Activated naive CD8-positive, alpha-beta T cell treated with anti-CD3 and anti-CD28 coated beads for 36 hours (primary cell): Measurements from ENCODE around the gene TRIM54. TPM values are rescaled to one million over a fixed set of nuclear protein-coding genes. Genes with fewer than 3 reads are reported as not detected.
"Not testable (repeated sequence)": the region's sequence is repeated elsewhere in the genome, so short reads cannot be mapped to it uniquely, and the experiment has no call there.

Source experiments
- DNase-seq: peaks from one replicate; pipeline ENCODE4 v3.0.0; 2021
- H3K27ac Mint-ChIP-seq: one replicate; pipeline ENCODE4 v1.8.0; 2022; ENCODE audit warnings: mild to moderate bottlenecking, moderate library complexity, mixed read lengths
- H3K27me3 Mint-ChIP-seq: one replicate; pipeline ENCODE4 v1.8.0; 2022; ENCODE audit warnings: mild to moderate bottlenecking, mixed read lengths
- H3K36me3 Mint-ChIP-seq: one replicate; pipeline ENCODE4 v1.8.0; 2021; ENCODE audit warnings: mild to moderate bottlenecking, mixed read lengths
- H3K4me1 Mint-ChIP-seq: one replicate; pipeline ENCODE4 v1.8.0; 2021; ENCODE audit warnings: mixed read lengths
- H3K4me3 Mint-ChIP-seq: one replicate; pipeline ENCODE4 v1.8.0; 2022; ENCODE audit warnings: mild to moderate bottlenecking, moderate library complexity, mixed read lengths
- H3K9me3 Mint-ChIP-seq: one replicate; pipeline ENCODE4 v1.8.0; 2022; ENCODE audit warnings: mixed read lengths
- total RNA-seq, 2 experiments: library from RNA; stranded (reverse); gene quantifications; one replicate each; pipeline ENCODE4 v1.2.3, GENCODE V29; 2021

TRIM54 gene
- total RNA-seq, 2 experiments from 2014 or later = 0.24 to 0.33 TPM

DNA sequence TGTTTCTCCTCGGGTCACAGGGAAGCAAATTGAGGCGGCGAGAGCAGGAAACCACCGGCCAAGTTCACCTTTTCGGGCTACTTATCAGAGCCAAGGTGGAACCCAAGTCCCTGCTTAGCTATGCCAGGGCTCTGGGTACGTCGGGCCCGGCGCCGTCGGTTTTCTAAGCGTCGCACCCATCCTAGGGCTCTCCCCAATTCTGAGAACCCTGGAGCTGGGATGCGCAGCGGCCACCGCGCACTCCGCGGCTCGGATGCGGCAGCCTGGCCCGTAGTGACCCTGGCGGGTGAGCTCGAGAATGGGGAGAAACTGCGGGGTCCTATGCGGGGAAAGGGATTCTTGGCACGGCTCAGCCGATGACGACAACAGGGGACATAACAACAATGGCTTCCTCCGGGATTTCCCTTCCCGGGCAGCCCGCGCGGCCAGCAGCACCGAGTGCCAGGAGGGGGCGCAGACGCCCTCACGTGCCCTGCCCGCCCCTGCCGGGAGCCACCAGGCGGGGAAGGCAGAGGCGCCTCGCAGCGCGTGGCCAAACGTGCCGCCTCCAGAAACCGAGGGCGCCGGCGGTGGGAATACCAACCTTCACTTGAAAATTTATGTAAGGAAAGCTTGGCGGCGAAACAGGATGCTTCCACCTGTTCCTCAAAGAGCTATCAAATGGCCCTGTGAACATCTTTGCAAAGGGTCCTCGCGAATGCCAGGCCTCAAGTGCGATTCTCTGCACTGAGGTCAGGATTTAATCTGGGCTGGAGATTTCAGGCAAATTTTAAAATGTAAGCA is 17.3 kb upstream of the TRIM54 start:
- Mint-ChIP-seq H3K4me1 (peaks cover 16% of the 10 kb centered on the region), H3K27me3 (peaks cover 43% of the 10 kb centered on the region)

DNA sequence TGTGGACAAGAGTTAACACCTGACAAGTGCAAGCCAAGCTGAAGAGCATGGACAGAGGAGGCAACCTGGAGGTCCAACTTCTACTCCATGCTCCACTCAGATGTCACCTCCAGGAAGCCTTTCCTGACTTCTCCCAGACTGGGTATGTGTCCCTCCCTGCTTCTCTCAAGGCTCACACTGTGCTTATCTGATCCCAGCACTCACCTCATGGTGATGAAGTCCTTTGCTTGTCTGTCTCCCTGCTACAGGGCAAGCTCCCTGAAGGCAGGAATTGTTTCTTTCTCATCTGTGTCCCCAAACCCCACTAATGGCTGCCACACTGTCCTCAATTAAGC is 16.7 kb upstream of the TRIM54 start:
- Mint-ChIP-seq H3K4me1 (peaks cover 16% of the 10 kb centered on the region), H3K9me3 (no peaks in the 10 kb centered on the region), H3K36me3 (no peaks in the 10 kb centered on the region), H3K27ac (no peak overlapping the region), H3K4me3 (no peak overlapping the region), H3K27me3 (peaks cover 41% of the 10 kb centered on the region)
- no peak for DNase-seq

More for the DNA sequence above, 17.3 kb upstream of the TRIM54 start:
- H3K27ac Mint-ChIP-seq = no peak overlapping the region
- peak; percentile 72 for DNase-seq
- H3K9me3 Mint-ChIP-seq = no peaks in the 10 kb centered on the region
- peak overlapping the region; percentile 68 for H3K4me3 Mint-ChIP-seq
- H3K36me3 Mint-ChIP-seq = no peaks in the 10 kb centered on the region

- peaks cover 11% of the 10 kb centered on the region for H3K4me1 Mint-ChIP-seq
- H3K4me3 Mint-ChIP-seq, H3K36me3 Mint-ChIP-seq, DNase-seq, H3K27ac Mint-ChIP-seq, H3K9me3 Mint-ChIP-seq: not testable (repeated sequence)
- H3K27me3 Mint-ChIP-seq = peaks cover 23% of the 10 kb centered on the region
Observed at GRCh38 chr2:27268296-27268695, 13.9 kb upstream of the TRIM54 start.

GRCh38 chr2:27270131-27270530 is 12.1 kb upstream of the TRIM54 start:
- Mint-ChIP-seq H3K27me3 (peaks cover 9% of the 10 kb centered on the region), H3K9me3 (no peaks in the 10 kb centered on the region), H3K4me1 (no peaks in the 10 kb centered on the region), H3K4me3 (no peak overlapping the region), H3K27ac (no peak overlapping the region), H3K36me3 (no peaks in the 10 kb centered on the region)
- DNase-seq = no peak

DNA sequence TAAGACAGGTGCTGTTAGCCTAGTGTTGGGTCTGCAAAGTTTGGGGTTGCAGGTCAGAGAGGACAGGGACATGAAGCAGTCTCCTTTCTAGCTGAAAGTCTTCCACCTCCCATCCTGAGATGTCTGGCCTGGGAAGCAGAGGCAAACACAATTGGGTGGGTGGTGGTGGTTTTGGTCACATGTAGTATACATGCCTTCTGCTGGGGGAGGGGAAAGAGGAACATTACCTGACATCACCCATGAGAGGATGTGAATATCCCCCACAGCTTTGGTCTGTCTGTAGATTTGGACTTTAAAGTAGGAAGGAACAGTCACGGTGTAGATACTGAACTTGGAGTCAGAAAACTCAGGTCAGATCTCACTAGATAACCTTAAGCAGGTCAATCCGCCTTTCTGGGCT is 11.6 kb upstream of the TRIM54 start:
- Mint-ChIP-seq H3K4me3 (no peak overlapping the region), H3K27ac (no peak overlapping the region), H3K27me3 (peaks cover 9% of the 10 kb centered on the region), H3K9me3 (no peaks in the 10 kb centered on the region), H3K36me3 (no peaks in the 10 kb centered on the region), H3K4me1 (no peaks in the 10 kb centered on the region)
- DNase-seq = no peak

- no peak overlapping the region for H3K4me3 Mint-ChIP-seq
- DNase-seq = no peak
- no peak overlapping the region for H3K27ac Mint-ChIP-seq
- H3K36me3 Mint-ChIP-seq = no peaks in the 10 kb centered on the region
- H3K27me3 Mint-ChIP-seq = peaks cover 11% of the 10 kb centered on the region
- H3K9me3 Mint-ChIP-seq = no peaks in the 10 kb centered on the region
- H3K4me1 Mint-ChIP-seq = no peaks in the 10 kb centered on the region
Observed at GRCh38 chr2:27271631-27272340, 10.4 kb upstream of the TRIM54 start.

DNA sequence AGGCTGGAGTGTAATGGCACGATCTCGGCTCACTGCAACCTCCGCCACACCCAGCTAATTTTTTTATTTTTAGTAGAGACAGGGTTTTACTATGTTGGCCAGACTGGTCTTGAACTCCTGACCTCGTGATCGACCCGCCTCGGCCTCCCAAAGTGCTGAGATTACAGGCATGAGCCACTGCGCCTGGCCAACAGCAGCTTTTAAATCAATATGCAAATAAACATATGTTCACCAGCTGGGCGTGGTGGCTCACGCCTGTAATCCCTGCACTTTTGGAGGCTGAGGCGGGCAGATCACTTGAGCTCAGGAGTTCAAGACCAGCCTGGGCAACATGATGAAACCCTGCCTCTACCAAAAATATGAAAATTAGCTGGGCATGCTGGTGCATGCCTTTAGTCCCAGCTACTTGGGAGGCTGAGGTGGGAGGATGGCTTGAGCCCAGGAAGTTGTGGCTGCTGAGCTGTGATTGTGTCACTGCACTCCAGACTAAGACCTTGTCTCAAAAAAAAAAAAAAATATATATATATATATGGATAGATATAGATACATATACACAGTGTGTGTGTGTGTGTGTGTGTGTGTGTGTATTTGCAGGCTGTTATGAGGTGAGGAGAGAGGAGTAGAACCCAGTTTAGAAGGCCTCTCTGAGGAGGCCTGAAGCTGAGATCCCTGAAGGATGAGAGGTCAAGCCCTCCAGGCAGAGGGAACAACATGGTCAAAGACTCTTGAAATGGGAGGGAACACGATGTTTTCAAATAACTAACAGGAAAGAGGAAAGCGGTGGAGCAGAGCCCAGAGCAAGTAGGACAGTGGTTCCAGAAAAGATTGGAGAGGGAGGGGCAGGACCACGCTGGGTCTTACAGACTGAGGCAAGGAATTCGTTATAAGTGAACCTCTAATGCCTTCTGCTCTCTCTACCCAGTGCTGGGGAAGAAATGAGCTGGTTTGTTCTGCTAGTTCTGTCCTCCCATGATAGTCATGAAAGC is 9.4 kb upstream of the TRIM54 start:
- not testable (repeated sequence) for DNase-seq, H3K27ac Mint-ChIP-seq, H3K4me1 Mint-ChIP-seq, H3K4me3 Mint-ChIP-seq, H3K9me3 Mint-ChIP-seq, H3K36me3 Mint-ChIP-seq
- H3K27me3 Mint-ChIP-seq = peaks cover 16% of the 10 kb centered on the region

DNA sequence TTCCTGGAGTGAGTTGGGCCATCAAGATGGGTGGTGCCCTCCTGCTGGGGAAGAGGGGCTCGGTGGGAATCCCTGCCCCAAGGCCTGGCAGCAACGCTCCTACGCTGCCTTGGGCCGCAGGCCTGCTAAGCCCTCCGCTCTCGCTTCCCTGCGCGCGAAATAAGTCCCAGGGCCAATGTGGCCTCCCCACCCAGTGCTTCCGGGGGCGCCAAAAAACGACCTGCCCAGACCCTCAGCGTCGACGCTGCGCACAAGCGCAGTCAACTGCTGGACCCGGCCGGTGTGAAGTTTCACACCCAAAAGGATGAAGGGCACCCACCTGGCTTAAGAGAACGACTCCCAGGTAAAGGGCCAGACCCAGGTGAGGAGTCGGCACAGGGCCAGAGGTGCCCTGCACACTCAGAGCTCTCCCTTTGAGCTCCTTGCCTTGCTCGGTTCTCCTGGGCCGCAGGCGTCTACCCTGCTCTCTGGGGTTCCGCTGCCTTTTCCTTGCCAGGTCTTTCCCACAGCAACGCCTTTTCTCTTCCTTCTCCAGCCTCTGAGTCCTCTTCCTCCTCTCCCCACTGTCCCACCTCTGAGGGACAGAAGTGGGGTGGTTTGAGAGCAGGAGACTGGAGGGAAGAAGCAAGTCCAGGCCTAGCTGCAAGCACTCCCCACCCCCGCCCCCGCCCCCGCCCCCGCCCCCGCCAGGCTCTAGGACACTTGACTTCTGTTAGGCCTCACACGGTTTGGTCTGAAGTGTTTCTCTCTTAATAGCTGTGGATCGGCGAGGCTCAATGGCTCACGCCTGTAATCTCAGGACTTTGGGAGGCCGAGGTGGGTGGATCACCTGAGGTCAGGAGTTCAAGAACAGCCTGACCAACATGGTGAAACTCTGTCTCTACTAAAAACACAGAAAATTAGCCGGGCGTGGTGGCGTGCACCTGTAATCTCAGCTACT is 6.7 kb upstream of the TRIM54 start, which contains the start of gene DNAJC5G:
DNAJC5G (plus strand) TSS at position 223 of the 940 bp plus-strand sequence. CDS start 1,296 bp downstream, outside the sequence.
- Mint-ChIP-seq H3K4me1 (peaks cover 3% of the 10 kb centered on the region), H3K36me3 (no peaks in the 10 kb centered on the region), H3K27me3 (peaks cover 10% of the 10 kb centered on the region), H3K9me3 (no peaks in the 10 kb centered on the region), H3K4me3 (no peak within 1 kb of the TSS), H3K27ac (no peak within 1 kb of the TSS)
- no peak for DNase-seq

DNA sequence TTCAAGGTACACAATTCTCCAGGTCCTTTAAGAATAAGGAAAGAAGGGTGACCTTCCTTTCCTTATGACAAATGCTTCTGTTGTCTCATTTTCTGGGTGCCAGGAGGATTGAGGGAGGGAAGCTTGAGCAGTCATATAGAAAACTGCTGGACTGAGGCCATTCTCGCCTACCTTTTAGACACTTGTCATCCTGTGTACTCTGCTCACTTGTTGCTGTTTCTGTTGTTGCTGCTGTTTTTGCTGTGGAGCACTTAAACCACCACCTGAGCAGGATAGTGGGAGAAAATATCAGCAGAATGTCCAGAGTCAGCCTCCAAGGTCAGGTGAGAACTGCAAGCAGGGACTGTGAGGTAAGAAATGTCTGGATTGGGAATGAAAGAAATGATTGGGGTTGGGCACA is 4.2 kb upstream of the TRIM54 start:
- Mint-ChIP-seq H3K4me1 (peaks cover 3% of the 10 kb centered on the region), H3K27ac (no peak overlapping the region), H3K4me3 (no peak overlapping the region), H3K27me3 (peaks cover 15% of the 10 kb centered on the region), H3K36me3 (no peaks in the 10 kb centered on the region), H3K9me3 (no peaks in the 10 kb centered on the region)
- DNase-seq = no peak

DNA sequence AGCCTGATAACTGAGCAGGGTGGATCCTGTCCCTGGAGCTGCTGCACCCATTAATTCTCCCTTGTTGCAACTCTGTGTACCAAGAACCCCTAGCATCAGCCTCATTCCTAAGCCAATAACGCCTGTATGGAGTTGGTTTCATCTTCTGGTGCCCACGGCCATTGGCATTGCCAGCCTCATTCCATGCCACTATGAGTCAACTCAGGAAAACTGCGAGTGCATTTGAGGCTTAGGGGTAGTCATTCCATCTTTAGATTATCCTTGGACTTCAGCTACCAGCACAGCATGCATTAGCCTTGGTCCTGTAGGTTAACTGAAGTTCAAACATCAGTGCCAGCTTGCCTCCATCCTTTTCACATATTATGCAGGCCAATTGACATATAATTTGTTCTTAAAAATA is 1.4 kb upstream of the TRIM54 start:
- Mint-ChIP-seq H3K36me3 (no peaks in the 10 kb centered on the region), H3K27me3 (peaks cover 15% of the 10 kb centered on the region), H3K4me3 (no peak overlapping the region), H3K9me3 (no peaks in the 10 kb centered on the region), H3K27ac (no peak overlapping the region), H3K4me1 (peaks cover 3% of the 10 kb centered on the region)
- DNase-seq = no peak

DNA sequence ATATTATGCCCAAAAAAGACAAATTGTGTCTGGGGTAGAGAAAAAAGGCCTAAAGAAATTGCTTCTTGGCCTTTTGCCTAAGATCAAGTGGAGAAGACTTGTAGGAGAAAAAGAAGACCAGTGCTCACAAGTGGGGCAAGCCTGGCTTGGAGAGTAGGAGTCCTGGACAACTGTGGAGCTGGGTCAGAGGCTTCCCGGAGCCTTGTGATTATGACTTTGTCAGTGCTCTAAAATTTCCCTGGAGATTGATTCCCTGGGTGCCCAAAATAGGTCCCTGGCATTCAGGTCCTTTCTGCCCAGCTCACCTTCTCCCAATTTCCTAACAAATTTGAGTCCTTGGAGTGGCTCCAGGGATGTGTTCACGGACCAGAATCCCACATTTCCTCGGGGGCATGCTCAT is 787 bp upstream of the TRIM54 start:
- Mint-ChIP-seq H3K27ac (no peak overlapping the region), H3K4me3 (no peak overlapping the region), H3K27me3 (peaks cover 14% of the 10 kb centered on the region), H3K36me3 (no peaks in the 10 kb centered on the region), H3K4me1 (peaks cover 3% of the 10 kb centered on the region), H3K9me3 (no peaks in the 10 kb centered on the region)
- DNase-seq = no peak

- Mint-ChIP-seq H3K9me3 (no peaks in the 10 kb centered on the region), H3K4me3 (no peak overlapping the region), H3K27ac (no peak overlapping the region), H3K36me3 (no peaks in the 10 kb centered on the region), H3K27me3 (peaks cover 8% of the 10 kb centered on the region), H3K4me1 (peaks cover 3% of the 10 kb centered on the region)
- DNase-seq = no peak
Observed at GRCh38 chr2:27282892-27283291, 663 bp downstream of the TRIM54 start.

DNA sequence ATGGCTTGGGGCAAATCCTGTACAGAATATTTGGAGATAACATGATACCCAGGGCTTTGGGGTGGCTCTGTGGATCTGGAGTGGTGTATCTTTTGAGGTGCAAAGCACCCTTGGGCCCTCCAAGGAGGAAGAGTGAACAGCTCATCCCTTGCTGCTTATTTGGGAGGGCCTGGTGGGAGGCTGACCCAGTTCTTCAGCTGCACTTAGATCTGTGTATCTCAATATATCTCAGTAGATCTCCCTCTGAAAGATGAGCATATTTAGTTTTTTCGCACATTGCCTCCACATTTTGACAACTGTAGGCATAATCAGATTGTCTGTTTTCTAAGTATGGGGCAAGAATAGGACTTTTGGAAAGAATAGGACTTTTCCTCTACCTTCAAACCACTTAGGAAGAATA is 2.8 kb downstream of the TRIM54 start:
- H3K4me1 Mint-ChIP-seq = peaks cover under 1% of the 10 kb centered on the region
- H3K27ac Mint-ChIP-seq = no peak overlapping the region
- no peak for DNase-seq
- peaks cover 9% of the 10 kb centered on the region for H3K27me3 Mint-ChIP-seq
- H3K36me3 Mint-ChIP-seq = no peaks in the 10 kb centered on the region
- H3K4me3 Mint-ChIP-seq = no peak overlapping the region
- H3K9me3 Mint-ChIP-seq = no peaks in the 10 kb centered on the region

- H3K36me3 Mint-ChIP-seq = no peaks in the 10 kb centered on the region
- H3K4me1 Mint-ChIP-seq = no peaks in the 10 kb centered on the region
- H3K4me3 Mint-ChIP-seq = no peak overlapping the region
- H3K9me3 Mint-ChIP-seq = no peaks in the 10 kb centered on the region
- no peak for DNase-seq
- H3K27ac Mint-ChIP-seq = no peak overlapping the region
- peaks cover 9% of the 10 kb centered on the region for H3K27me3 Mint-ChIP-seq
Observed at GRCh38 chr2:27285481-27285880, 3.3 kb downstream of the TRIM54 start.
